SJSA1 (cell line): ENCODE data around the gene TMEFF2. TPM values are rescaled to one million over a fixed set of nuclear protein-coding genes. Genes with fewer than 3 reads are reported as not detected.

Source experiments
- DNase-seq, 2 experiments: peaks; one replicate each; pipeline ENCODE4 v3.0.0-alpha.2; 2015 to 2020; ENCODE audit warnings: low spot score in 2 of 2, low read depth in 1 of 2
- H3K27ac ChIP-seq: fragments of 250-450 bp; sonication (Bioruptor Pico); 2 replicates; pipeline ENCODE4 v1.5.1; 2020; ENCODE audit warnings: mild to moderate bottlenecking, moderate library complexity
- H3K27me3 ChIP-seq: fragments of 250-450 bp; sonication (Bioruptor Pico); replicated peaks from 2 replicates; pipeline ENCODE4 v1.5.1; 2020; ENCODE audit warnings: mild to moderate bottlenecking, moderate library complexity
- H3K36me3 ChIP-seq: fragments of 250-450 bp; sonication (Bioruptor Pico); 2 replicates; pipeline ENCODE4 v1.5.1; 2020; ENCODE audit warnings: mild to moderate bottlenecking
- H3K4me1 ChIP-seq: fragments of 250-450 bp; sonication (Bioruptor Pico); replicated peaks from 2 replicates; pipeline ENCODE4 v1.6.1; 2021; ENCODE audit warnings: mild to moderate bottlenecking
- H3K4me3 ChIP-seq: fragments of 250-450 bp; sonication (Bioruptor Pico); 2 replicates; pipeline ENCODE4 v1.5.1; 2020; ENCODE audit warnings: mild to moderate bottlenecking
- H3K9me3 ChIP-seq: fragments of 250-450 bp; sonication (Bioruptor Pico); replicated peaks from 2 replicates; pipeline ENCODE4 v1.5.1; 2020; ENCODE audit warnings: mild to moderate bottlenecking
- total RNA-seq: library from RNA; depleted of rRNA; stranded (reverse); fragments of >200 nt; shearing (Covaris generic); gene quantifications from 2 replicates; pipeline ENCODE4 v1.2.3, GENCODE V29; 2014

TMEFF2 gene
- total RNA-seq, 1 experiment from 2014 or later: 0.16 TPM

GRCh38 chr2:191905336-191905735 is 289.4 kb downstream of the TMEFF2 start:
- H3K27me3 ChIP-seq: no peaks in the 10 kb centered on the region
- H3K4me1 ChIP-seq: peaks cover 4% of the 10 kb centered on the region
- no peak overlapping the region for H3K27ac ChIP-seq
- H3K9me3 ChIP-seq: peaks cover 3% of the 10 kb centered on the region; the same call in 1 of the 2 replicates
- H3K36me3 ChIP-seq: no peaks in the 10 kb centered on the region
- no peak overlapping the region for H3K4me3 ChIP-seq
- DNase-seq: no peak

- H3K27me3 ChIP-seq: no peaks in the 10 kb centered on the region
- H3K36me3 ChIP-seq: no peaks in the 10 kb centered on the region
- H3K9me3 ChIP-seq: peaks cover 3% of the 10 kb centered on the region; the same call in 1 of the 2 replicates
- H3K4me1 ChIP-seq: peaks cover 21% of the 10 kb centered on the region
- no peak overlapping the region for H3K4me3 ChIP-seq
- DNase-seq: no peak
- no peak overlapping the region for H3K27ac ChIP-seq
Measured at GRCh38 chr2:191901031-191901430, 293.7 kb downstream of the TMEFF2 start.

GRCh38 chr2:191899410-191899809 is 295.3 kb downstream of the TMEFF2 start:
- no peak overlapping the region for H3K4me3 ChIP-seq
- H3K27ac ChIP-seq: peak overlapping the region; percentile 51

More at GRCh38 chr2:191899410-191899809, 295.3 kb downstream of the TMEFF2 start:
- Histone ChIP-seq H3K36me3 (no peaks in the 10 kb centered on the region), H3K27me3 (no peaks in the 10 kb centered on the region), H3K9me3 (peaks cover 3% of the 10 kb centered on the region; the same call in 1 of the 2 replicates), H3K4me1 (peaks cover 37% of the 10 kb centered on the region)
- DNase-seq: peak in 1 of 2 experiments; percentile 83
